ENCODE data around the gene ERBB3.

ERBB3 gene

GRCh38 chr12:56116267-56117081 lies 36.5 kb downstream of the ERBB3 start, which contains the start of gene RPL41 (continued):
- TF ChIP-seq ZNF140 (tag by site-specific recombination; IDR thresholded peaks at IDR 0.05), result no peak
- TF ChIP-seq, protein P1, sequence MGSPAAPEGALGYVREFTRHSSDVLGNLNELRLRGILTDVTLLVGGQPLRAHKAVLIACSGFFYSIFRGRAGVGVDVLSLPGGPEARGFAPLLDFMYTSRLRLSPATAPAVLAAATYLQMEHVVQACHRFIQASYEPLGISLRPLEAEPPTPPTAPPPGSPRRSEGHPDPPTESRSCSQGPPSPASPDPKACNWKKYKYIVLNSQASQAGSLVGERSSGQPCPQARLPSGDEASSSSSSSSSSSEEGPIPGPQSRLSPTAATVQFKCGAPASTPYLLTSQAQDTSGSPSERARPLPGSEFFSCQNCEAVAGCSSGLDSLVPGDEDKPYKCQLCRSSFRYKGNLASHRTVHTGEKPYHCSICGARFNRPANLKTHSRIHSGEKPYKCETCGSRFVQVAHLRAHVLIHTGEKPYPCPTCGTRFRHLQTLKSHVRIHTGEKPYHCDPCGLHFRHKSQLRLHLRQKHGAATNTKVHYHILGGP (tag by site-specific recombination; IDR thresholded peaks at IDR 0.05), result no peak
- TF ChIP-seq ZNF776 (tag by site-specific recombination; IDR thresholded peaks at IDR 0.05; ENCODE audit: borderline replicate concordance), result no peak
- TF ChIP-seq ZNF707 (tag by site-specific recombination; IDR thresholded peaks at IDR 0.05), result no peak
- 0 out of 2 replicates have a peak, but pooled peaks have one; percentile 74 for TF ChIP-seq HOXC10 (CRISPR knock-in tag; IDR thresholded peaks at IDR 0.05)
- TF ChIP-seq, protein P2, sequence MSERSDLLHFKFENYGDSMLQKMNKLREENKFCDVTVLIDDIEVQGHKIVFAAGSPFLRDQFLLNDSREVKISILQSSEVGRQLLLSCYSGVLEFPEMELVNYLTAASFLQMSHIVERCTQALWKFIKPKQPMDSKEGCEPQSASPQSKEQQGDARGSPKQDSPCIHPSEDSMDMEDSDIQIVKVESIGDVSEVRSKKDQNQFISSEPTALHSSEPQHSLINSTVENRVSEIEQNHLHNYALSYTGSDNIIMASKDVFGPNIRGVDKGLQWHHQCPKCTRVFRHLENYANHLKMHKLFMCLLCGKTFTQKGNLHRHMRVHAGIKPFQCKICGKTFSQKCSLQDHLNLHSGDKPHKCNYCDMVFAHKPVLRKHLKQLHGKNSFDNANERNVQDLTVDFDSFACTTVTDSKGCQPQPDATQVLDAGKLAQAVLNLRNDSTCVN (tag by site-specific recombination; optimal IDR thresholded peaks at IDR 0.05), result peak; percentile 40
- no peak for TF ChIP-seq HOXD13 (CRISPR knock-in tag; IDR thresholded peaks at IDR 0.05; ENCODE audit: borderline replicate concordance)
- no peak for TF ChIP-seq ZNF155 (tag by site-specific recombination; IDR thresholded peaks at IDR 0.05)
- TF ChIP-seq ZNF324 (tag by site-specific recombination; IDR thresholded peaks at IDR 0.05), result peak; percentile 59
- TF ChIP-seq ZNF571 (tag by site-specific recombination; IDR thresholded peaks at IDR 0.05), result no peak
- TF ChIP-seq ZNF184 (tag by site-specific recombination; IDR thresholded peaks at IDR 0.05), result no peak
- TF ChIP-seq OVOL3 (tag by site-specific recombination; IDR thresholded peaks at IDR 0.05), result no peak; the same call in 1 of the 2 replicates
- TF ChIP-seq ZNF416 (tag by site-specific recombination; IDR thresholded peaks at IDR 0.05), result no peak
- no peak for TF ChIP-seq ZNF560 (tag by site-specific recombination; IDR thresholded peaks at IDR 0.05; ENCODE audit: borderline replicate concordance)
- TF ChIP-seq RBAK (tag by site-specific recombination; IDR thresholded peaks at IDR 0.05), result no peak
- TF ChIP-seq TCF7L2 (IDR thresholded peaks at IDR 0.05; ENCODE audit: borderline replicate concordance, low read depth, low read length), result no peak
- TF ChIP-seq ZXDB (tag by site-specific recombination; IDR thresholded peaks at IDR 0.05), result peak; percentile 86
- TF ChIP-seq ZNF596 (tag by site-specific recombination; IDR thresholded peaks at IDR 0.05), result no peak
- TF ChIP-seq SCRT2 (tag by site-specific recombination; IDR thresholded peaks at IDR 0.05), result no peak
- no peak for TF ChIP-seq ZNF433 (tag by site-specific recombination; IDR thresholded peaks at IDR 0.05; ENCODE audit: low read depth)
- TF ChIP-seq YY1 (tag by site-specific recombination; IDR thresholded peaks at IDR 0.05), result peak; percentile 94
- TF ChIP-seq ZNF792 (tag by site-specific recombination; IDR thresholded peaks at IDR 0.05), result peak; percentile 53; the same call in 1 of the 2 replicates
- 0 out of 2 replicates have a peak, but pooled peaks have one; percentile 49 for TF ChIP-seq ZNF10 (tag by site-specific recombination; IDR thresholded peaks at IDR 0.05)
- no peak for TF ChIP-seq MZF1 (tag by site-specific recombination; IDR thresholded peaks at IDR 0.05; ENCODE audit: borderline replicate concordance)
- peak; percentile 68; the same call in 1 of the 2 replicates for TF ChIP-seq ZBTB20 (tag by site-specific recombination; IDR thresholded peaks at IDR 0.05)
- peak; percentile 99 for TF ChIP-seq PRDM4 (tag by site-specific recombination; IDR thresholded peaks at IDR 0.05)
- TF ChIP-seq, protein P3, sequence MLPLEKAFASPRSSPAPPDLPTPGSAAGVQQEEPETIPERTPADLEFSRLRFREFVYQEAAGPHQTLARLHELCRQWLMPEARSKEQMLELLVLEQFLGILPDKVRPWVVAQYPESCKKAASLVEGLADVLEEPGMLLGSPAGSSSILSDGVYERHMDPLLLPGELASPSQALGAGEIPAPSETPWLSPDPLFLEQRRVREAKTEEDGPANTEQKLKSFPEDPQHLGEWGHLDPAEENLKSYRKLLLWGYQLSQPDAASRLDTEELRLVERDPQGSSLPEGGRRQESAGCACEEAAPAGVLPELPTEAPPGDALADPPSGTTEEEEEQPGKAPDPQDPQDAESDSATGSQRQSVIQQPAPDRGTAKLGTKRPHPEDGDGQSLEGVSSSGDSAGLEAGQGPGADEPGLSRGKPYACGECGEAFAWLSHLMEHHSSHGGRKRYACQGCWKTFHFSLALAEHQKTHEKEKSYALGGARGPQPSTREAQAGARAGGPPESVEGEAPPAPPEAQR (tag by site-specific recombination; IDR thresholded peaks at IDR 0.05), result 0 out of 2 replicates have a peak, but pooled peaks have one; percentile 56
- TF ChIP-seq ZNF645 (tag by site-specific recombination; IDR thresholded peaks at IDR 0.05), result no peak
- peak; percentile 51; the same call in 1 of the 2 replicates for TF ChIP-seq WT1 (tag by site-specific recombination; IDR thresholded peaks at IDR 0.05)
- TF ChIP-seq ZNF19 (tag by site-specific recombination; IDR thresholded peaks at IDR 0.05; ENCODE audit: low read depth), result 0 out of 2 replicates have a peak, but pooled peaks have one; percentile 41
- TF ChIP-seq ZNF626 (tag by site-specific recombination; IDR thresholded peaks at IDR 0.05), result no peak
- TF ChIP-seq ZNF473 (tag by site-specific recombination; IDR thresholded peaks at IDR 0.05), result no peak

All from HEK293 (cell line).